Neural crest cell (in vitro differentiated cells): Measurements from ENCODE around the gene ITGA3. TPM values are rescaled to one million over a fixed set of nuclear protein-coding genes. Genes with fewer than 3 reads are reported as not detected.

Experiments
- DNase-seq: peaks from one replicate; pipeline ENCODE4 v3.0.0; 2021; ENCODE audit warnings: low read depth, mixed read lengths, low spot score
- H3K27ac Mint-ChIP-seq: one replicate; pipeline ENCODE4 v1.8.0; 2021; ENCODE audit warnings: mild to moderate bottlenecking, mixed read lengths; ENCODE audit not compliant: unreplicated experiment
- H3K27me3 Mint-ChIP-seq: 2 replicates; pipeline ENCODE4 v1.8.0; 2021; ENCODE audit warnings: low read depth, mild to moderate bottlenecking, mixed read lengths
- H3K36me3 Mint-ChIP-seq: 2 replicates; pipeline ENCODE4 v1.8.0; 2021; ENCODE audit warnings: low read depth, mild to moderate bottlenecking, mixed read lengths
- H3K4me1 Mint-ChIP-seq: 2 replicates; pipeline ENCODE4 v1.8.0; 2021; ENCODE audit warnings: mixed read lengths
- H3K4me3 Mint-ChIP-seq: one replicate; pipeline ENCODE4 v1.8.0; 2021; ENCODE audit warnings: mild to moderate bottlenecking, mixed read lengths
- H3K9me3 Mint-ChIP-seq: 2 replicates; pipeline ENCODE4 v1.8.0; 2021; ENCODE audit warnings: mixed read lengths
- CTCF ChIP-seq: fragments of 200-600 bp; sonication (generic); conservative IDR thresholded peaks from 2 replicates; pipeline ENCODE4 v1.5.0; 2021; ENCODE audit warnings: antibody characterized with exemption, mild to moderate bottlenecking
- total RNA-seq: library from RNA; stranded (reverse); gene quantifications from 2 replicates; pipeline ENCODE4 v1.2.1, GENCODE V29; 2021

Gene ITGA3
- total RNA-seq, 1 donor from 2014 or later: 4.8 TPM

- H3K27me3 Mint-ChIP-seq: no peaks in the 10 kb centered on the region
- H3K27ac Mint-ChIP-seq: no peak overlapping the region
- H3K9me3 Mint-ChIP-seq: no peaks in the 10 kb centered on the region
- H3K36me3 Mint-ChIP-seq: no peaks in the 10 kb centered on the region
- peaks cover 8% of the 10 kb centered on the region for H3K4me1 Mint-ChIP-seq
- no peak for DNase-seq
- no peak for TF ChIP-seq CTCF
- no peak overlapping the region for H3K4me3 Mint-ChIP-seq
Measured at GRCh38 chr17:50074227-50074626, 18.3 kb downstream of the ITGA3 start.

- DNase-seq: no peak
- no peaks in the 10 kb centered on the region for H3K27me3 Mint-ChIP-seq
- TF ChIP-seq CTCF: no peak
- peaks cover 8% of the 10 kb centered on the region for H3K4me1 Mint-ChIP-seq
- H3K36me3 Mint-ChIP-seq: no peaks in the 10 kb centered on the region
- no peak overlapping the region for H3K4me3 Mint-ChIP-seq
- no peak overlapping the region for H3K27ac Mint-ChIP-seq
- H3K9me3 Mint-ChIP-seq: no peaks in the 10 kb centered on the region
Measured at GRCh38 chr17:50075446-50076032, 19.6 kb downstream of the ITGA3 start.

DNA sequence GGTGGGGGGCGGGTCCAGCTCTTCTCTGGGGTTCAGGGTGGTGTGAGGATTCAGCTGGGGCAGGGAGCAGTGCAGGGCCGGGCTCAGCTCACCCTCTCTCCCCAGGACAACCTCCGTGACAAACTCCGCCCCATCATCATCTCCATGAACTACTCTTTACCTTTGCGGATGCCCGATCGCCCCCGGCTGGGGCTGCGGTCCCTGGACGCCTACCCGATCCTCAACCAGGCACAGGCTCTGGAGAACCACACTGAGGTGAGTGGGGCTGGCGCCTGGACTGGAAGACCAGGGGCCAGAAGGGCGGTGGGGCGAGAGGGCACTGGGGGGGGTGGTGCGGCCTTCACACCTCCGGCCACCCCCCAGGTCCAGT is 20.3 kb downstream of the ITGA3 start:
- Mint-ChIP-seq H3K27me3 (no peaks in the 10 kb centered on the region), H3K4me1 (peaks cover 8% of the 10 kb centered on the region), H3K9me3 (no peaks in the 10 kb centered on the region), H3K36me3 (no peaks in the 10 kb centered on the region), H3K4me3 (no peak overlapping the region), H3K27ac (no peak overlapping the region)
- no peak for DNase-seq
- no peak for TF ChIP-seq CTCF

DNA sequence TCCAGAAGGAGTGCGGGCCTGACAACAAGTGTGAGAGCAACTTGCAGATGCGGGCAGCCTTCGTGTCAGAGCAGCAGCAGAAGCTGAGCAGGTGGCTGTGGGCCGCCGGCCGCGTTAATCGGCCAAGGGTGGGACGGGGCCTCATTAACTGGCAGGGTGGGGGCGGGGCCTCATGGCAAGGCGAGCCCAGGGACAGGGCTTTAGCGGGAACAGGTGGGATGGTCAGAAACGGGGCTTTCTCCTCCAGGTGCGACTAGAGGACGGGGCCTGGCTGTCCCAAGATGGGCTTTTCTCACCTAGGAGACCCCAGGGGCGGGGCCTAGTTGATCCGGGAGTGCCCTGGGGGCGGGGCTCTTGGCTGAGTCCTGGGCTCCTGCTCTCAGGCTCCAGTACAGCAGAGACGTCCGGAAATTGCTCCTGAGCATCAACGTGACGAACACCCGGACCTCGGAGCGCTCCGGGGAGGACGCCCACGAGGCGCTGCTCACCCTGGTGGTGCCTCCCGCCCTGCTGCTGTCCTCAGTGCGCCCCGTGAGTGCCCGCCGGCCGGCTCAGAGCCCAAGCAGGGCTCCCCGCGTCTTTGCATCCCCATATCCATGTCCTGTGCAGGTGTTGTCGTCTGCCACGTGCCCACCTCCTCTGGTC is 20.8 kb downstream of the ITGA3 start:
- H3K27me3 Mint-ChIP-seq: no peaks in the 10 kb centered on the region
- peaks cover 8% of the 10 kb centered on the region for H3K4me1 Mint-ChIP-seq
- no peaks in the 10 kb centered on the region for H3K9me3 Mint-ChIP-seq
- no peak overlapping the region for H3K27ac Mint-ChIP-seq
- H3K4me3 Mint-ChIP-seq: no peak overlapping the region
- DNase-seq: no peak
- H3K36me3 Mint-ChIP-seq: no peaks in the 10 kb centered on the region
- TF ChIP-seq CTCF: no peak

- Mint-ChIP-seq H3K4me3 (no peak overlapping the region), H3K27me3 (no peaks in the 10 kb centered on the region), H3K27ac (no peak overlapping the region), H3K9me3 (no peaks in the 10 kb centered on the region), H3K36me3 (no peaks in the 10 kb centered on the region), H3K4me1 (peaks cover 8% of the 10 kb centered on the region)
- no peak for DNase-seq
- TF ChIP-seq CTCF: no peak
Measured at GRCh38 chr17:50078430-50078829, 22.5 kb downstream of the ITGA3 start.
